Glutamatergic neuron (in vitro differentiated cells): ENCODE results near the gene CACNA1H. TPM values are rescaled to one million over a fixed set of nuclear protein-coding genes. Genes with fewer than 3 reads are reported as not detected.
A peak's percentile ranks its signal among the peaks of the same experiment; 100 is the strongest.

Experiments
- DNase-seq: peaks from one replicate; pipeline ENCODE4 v3.0.0; 2022
- H3K27ac Mint-ChIP-seq: one replicate; pipeline ENCODE4 v1.8.0; 2020; ENCODE audit warnings: mild to moderate bottlenecking, mixed read lengths, inconsistent platforms; ENCODE audit not compliant: unreplicated experiment
- H3K27me3 Mint-ChIP-seq: one replicate; pipeline ENCODE4 v1.8.0; 2020; ENCODE audit warnings: mild to moderate bottlenecking, moderate library complexity, mixed read lengths, inconsistent platforms; ENCODE audit not compliant: unreplicated experiment
- H3K36me3 Mint-ChIP-seq: one replicate; pipeline ENCODE4 v1.8.0; 2020; ENCODE audit warnings: mild to moderate bottlenecking, mixed read lengths, inconsistent platforms; ENCODE audit not compliant: unreplicated experiment
- H3K4me1 Mint-ChIP-seq: one replicate; pipeline ENCODE4 v1.8.0; 2020; ENCODE audit warnings: mild to moderate bottlenecking, low read depth, mixed read lengths, inconsistent platforms; ENCODE audit not compliant: unreplicated experiment
- H3K4me3 Mint-ChIP-seq: one replicate; pipeline ENCODE4 v1.8.0; 2020; ENCODE audit warnings: mild to moderate bottlenecking, mixed read lengths, inconsistent platforms; ENCODE audit not compliant: unreplicated experiment
- H3K9me3 Mint-ChIP-seq: one replicate; pipeline ENCODE4 v1.8.0; 2020; ENCODE audit warnings: mild to moderate bottlenecking, moderate library complexity, mixed read lengths, inconsistent platforms; ENCODE audit not compliant: unreplicated experiment
- total RNA-seq: library from RNA; stranded (reverse); fragmentation: NEBNext Ultra II Directional; extraction: Animal tissue kit (Norgen Biotek cat#: 25700); gene quantifications from one replicate; pipeline ENCODE4 v1.2.1, GENCODE V29; 2021; ENCODE audit not compliant: unreplicated experiment
- TF ChIP-seq, protein P1 (sequence below): fragments of 200-600 bp; sonication (generic); IDR thresholded peaks from one replicate; pipeline ENCODE4 v1.5.0; 2021; ENCODE audit not compliant: partially characterized antibody, unreplicated experiment

The CACNA1H gene
- total RNA-seq, 1 donor from 2014 or later: 161 TPM

DNA sequence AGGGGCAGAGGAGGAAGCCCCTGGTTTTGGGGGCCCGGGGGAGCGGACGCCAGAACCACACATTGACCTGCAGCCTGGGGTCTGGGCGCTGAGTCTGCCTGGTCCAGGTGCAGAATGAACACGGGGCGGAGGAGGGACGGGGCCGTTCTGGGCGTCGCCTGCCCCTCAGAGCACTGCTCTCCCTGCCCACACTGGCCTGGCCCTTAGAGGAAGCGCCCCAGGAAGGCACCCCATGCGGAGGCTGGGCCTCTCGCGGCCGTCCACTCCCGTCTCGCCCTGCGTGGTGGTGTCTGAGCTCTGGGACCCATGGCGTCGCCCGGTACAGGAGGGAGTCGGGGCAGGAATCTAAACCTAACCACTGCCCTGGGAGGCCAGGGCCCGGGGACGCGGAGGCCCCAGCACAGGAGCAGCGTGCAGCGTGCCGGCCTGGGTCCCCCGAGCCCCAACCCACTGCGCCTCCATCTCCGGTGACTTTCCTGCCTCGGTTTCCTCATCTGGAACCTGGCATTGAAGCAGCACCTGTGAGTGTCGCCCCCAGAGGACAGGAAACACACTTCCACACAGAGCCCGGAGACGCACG is 107.3 kb downstream of the CACNA1H start:
- H3K27ac Mint-ChIP-seq: no peak overlapping the region
- no peaks in the 10 kb centered on the region for H3K36me3 Mint-ChIP-seq
- DNase-seq: no peak
- H3K4me3 Mint-ChIP-seq: peak overlapping the region; percentile 63
- TF ChIP-seq, protein P1, sequence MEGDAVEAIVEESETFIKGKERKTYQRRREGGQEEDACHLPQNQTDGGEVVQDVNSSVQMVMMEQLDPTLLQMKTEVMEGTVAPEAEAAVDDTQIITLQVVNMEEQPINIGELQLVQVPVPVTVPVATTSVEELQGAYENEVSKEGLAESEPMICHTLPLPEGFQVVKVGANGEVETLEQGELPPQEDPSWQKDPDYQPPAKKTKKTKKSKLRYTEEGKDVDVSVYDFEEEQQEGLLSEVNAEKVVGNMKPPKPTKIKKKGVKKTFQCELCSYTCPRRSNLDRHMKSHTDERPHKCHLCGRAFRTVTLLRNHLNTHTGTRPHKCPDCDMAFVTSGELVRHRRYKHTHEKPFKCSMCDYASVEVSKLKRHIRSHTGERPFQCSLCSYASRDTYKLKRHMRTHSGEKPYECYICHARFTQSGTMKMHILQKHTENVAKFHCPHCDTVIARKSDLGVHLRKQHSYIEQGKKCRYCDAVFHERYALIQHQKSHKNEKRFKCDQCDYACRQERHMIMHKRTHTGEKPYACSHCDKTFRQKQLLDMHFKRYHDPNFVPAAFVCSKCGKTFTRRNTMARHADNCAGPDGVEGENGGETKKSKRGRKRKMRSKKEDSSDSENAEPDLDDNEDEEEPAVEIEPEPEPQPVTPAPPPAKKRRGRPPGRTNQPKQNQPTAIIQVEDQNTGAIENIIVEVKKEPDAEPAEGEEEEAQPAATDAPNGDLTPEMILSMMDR: no peak
- peaks cover 6% of the 10 kb centered on the region for H3K4me1 Mint-ChIP-seq
- peaks cover 17% of the 10 kb centered on the region for H3K27me3 Mint-ChIP-seq
- peaks cover 4% of the 10 kb centered on the region for H3K9me3 Mint-ChIP-seq

DNA sequence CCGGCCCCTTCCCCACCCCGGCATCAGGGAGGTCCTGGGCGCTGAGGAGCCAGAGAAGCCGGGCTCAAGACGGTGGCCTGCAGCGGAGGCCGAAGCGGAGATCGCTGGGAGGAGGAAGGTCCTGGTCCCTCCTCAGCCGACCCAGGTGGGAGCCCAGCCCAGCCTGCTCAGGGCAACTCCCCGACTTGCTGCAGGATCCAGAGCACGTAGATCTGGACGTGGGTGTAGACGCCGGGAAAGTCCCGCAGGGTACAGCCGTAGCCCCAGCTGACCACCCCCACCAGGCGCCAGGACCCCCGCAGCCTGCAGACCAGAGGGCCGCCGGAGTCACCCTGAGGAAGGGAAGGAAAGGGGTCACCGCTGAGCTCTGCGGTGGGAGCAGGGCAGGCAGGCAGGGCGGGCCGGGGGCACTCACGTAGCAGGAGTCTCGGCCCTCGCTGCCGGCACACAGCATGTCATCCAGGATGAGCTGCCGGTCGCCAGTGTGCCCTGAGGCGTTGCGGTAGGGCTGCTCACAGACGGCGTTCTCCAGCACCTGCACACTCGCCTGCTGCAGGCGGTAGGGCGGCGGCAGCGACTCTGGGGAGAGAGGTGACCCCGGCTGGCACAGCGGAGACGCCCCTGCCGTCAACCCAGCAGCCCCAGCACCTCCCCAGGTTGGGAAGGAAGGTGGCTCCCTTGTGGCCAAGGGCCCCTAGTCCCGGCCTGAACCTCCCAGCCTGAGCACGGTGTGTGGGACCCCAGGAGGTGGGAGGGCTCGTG is 108.4 kb downstream of the CACNA1H start:
- H3K27ac Mint-ChIP-seq: no peak overlapping the region
- no peaks in the 10 kb centered on the region for H3K36me3 Mint-ChIP-seq
- TF ChIP-seq, protein P1: no peak
- H3K4me3 Mint-ChIP-seq: no peak overlapping the region
- H3K9me3 Mint-ChIP-seq: peaks cover 4% of the 10 kb centered on the region
- H3K4me1 Mint-ChIP-seq: peaks cover 6% of the 10 kb centered on the region
- H3K27me3 Mint-ChIP-seq: peaks cover 17% of the 10 kb centered on the region
- no peak for DNase-seq

DNA sequence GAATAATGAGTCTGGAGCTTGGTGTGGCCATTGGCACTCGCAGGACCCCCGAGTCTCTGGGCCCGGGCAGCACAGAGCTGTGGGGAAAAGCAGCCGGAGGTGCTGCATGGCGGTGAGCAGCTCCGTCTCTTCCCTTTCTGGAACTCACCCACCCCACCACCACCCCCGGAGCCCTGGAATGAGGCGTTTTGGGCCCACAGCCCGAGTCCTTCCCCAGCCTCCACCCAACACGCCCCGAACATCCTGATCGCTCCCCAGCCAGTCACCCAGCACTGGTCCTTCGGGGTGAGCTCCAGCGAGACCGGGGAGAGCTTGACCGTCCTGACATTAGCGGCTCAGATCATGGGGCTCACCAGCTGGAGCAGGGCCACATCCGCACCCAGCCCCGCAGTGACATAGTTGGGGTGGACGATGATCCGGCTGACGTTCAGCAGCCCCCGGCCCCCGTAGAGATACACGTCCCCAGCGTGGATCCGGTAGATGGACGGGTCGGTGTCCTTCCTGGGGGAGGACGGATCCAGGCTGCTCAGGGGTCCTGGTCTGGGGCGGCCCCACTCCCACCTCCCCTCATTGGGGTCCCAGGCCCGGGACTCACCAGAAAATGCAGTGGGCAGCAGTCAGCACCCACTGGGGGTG is 109.4 kb downstream of the CACNA1H start:
- no peak for DNase-seq
- H3K36me3 Mint-ChIP-seq: no peaks in the 10 kb centered on the region
- TF ChIP-seq, protein P1: no peak
- no peak overlapping the region for H3K4me3 Mint-ChIP-seq
- H3K27ac Mint-ChIP-seq: no peak overlapping the region
- H3K4me1 Mint-ChIP-seq: peaks cover 6% of the 10 kb centered on the region
- H3K9me3 Mint-ChIP-seq: peaks cover 4% of the 10 kb centered on the region
- peaks cover 14% of the 10 kb centered on the region for H3K27me3 Mint-ChIP-seq

DNA sequence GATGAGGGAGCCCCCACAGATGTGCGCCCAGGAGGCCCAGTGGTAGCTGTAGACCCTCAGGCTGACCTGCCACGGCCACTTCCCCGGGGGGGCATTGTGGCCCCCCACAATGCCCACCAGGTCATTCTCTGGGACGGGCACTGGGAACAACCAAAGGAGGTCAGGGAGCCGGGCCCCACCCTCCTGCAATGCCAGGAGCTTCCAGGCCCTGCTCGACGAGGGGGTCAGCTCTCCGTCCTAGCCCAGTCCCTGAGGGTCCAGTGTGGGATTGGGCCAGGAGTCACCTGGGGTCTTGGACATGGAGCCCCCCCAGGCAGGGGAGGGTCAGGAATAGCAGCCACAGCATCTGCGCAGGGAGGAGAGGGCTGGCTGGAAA is 109.9 kb downstream of the CACNA1H start:
- no peak overlapping the region for H3K4me3 Mint-ChIP-seq
- H3K36me3 Mint-ChIP-seq: no peaks in the 10 kb centered on the region
- TF ChIP-seq, protein P1: no peak
- DNase-seq: no peak
- peaks cover 6% of the 10 kb centered on the region for H3K4me1 Mint-ChIP-seq
- no peak overlapping the region for H3K27ac Mint-ChIP-seq
- H3K9me3 Mint-ChIP-seq: peaks cover 4% of the 10 kb centered on the region
- H3K27me3 Mint-ChIP-seq: peaks cover 14% of the 10 kb centered on the region
